Left forelimb (tissue), 1 donor: ENCODE measurements around the gene HKDC1.
A peak's percentile ranks its signal among the peaks of the same experiment; 100 is the strongest.

Experiments
- DNase-seq: peaks from one replicate; pipeline ENCODE4 v3.0.0-alpha.2; 2018; ENCODE audit warnings: low spot score

The HKDC1 gene

GRCh38 chr10:69217119-69217754 is 2.9 kb upstream of the HKDC1 start:
- DNase-seq = no peak

- DNase-seq = no peak
Measured at GRCh38 chr10:69218831-69219230, 1.3 kb upstream of the HKDC1 start.

- no peak for DNase-seq
Measured at GRCh38 chr10:69220507-69220906, 375 bp downstream of the HKDC1 start.

GRCh38 chr10:69222157-69223027 is 2.3 kb downstream of the HKDC1 start:
- no peak for DNase-seq

GRCh38 chr10:69223028-69223342 is 2.9 kb downstream of the HKDC1 start:
- DNase-seq = no peak

- DNase-seq = no peak
Measured at GRCh38 chr10:69224862-69225657, 4.9 kb downstream of the HKDC1 start.

GRCh38 chr10:69225681-69226080 is 5.5 kb downstream of the HKDC1 start:
- no peak for DNase-seq

- DNase-seq = no peak
Measured at GRCh38 chr10:69226919-69227450, 6.9 kb downstream of the HKDC1 start.

GRCh38 chr10:69228151-69228550 is 8.0 kb downstream of the HKDC1 start:
- DNase-seq = no peak

GRCh38 chr10:69229616-69229916 is 9.4 kb downstream of the HKDC1 start:
- no peak for DNase-seq

- no peak for DNase-seq
Measured at GRCh38 chr10:69230128-69230527, 10.0 kb downstream of the HKDC1 start.

GRCh38 chr10:69232252-69232651 is 12.1 kb downstream of the HKDC1 start:
- DNase-seq = no peak

- no peak for DNase-seq
Measured at GRCh38 chr10:69232736-69233480, 12.8 kb downstream of the HKDC1 start.

- no peak for DNase-seq
Measured at GRCh38 chr10:69234447-69234846, 14.3 kb downstream of the HKDC1 start.

- peak; percentile 91 for DNase-seq
Measured at GRCh38 chr10:69237528-69238159, 17.5 kb downstream of the HKDC1 start.

GRCh38 chr10:69239136-69239535 is 19.0 kb downstream of the HKDC1 start:
- DNase-seq = no peak

GRCh38 chr10:69239816-69240434 is 19.8 kb downstream of the HKDC1 start:
- no peak for DNase-seq

- no peak for DNase-seq
Measured at GRCh38 chr10:69240455-69240854, 20.3 kb downstream of the HKDC1 start.

GRCh38 chr10:69241575-69241974 is 21.4 kb downstream of the HKDC1 start:
- no peak for DNase-seq

GRCh38 chr10:69242040-69242851 is 22.1 kb downstream of the HKDC1 start:
- DNase-seq = no peak
